ENCODE results near the gene CLDND1. TPM values are rescaled to one million over a fixed set of nuclear protein-coding genes. Genes with fewer than 3 reads are reported as not detected.

The CLDND1 gene
- total RNA-seq, 1 donor from 2014 or later, result 89.7 TPM

DNA sequence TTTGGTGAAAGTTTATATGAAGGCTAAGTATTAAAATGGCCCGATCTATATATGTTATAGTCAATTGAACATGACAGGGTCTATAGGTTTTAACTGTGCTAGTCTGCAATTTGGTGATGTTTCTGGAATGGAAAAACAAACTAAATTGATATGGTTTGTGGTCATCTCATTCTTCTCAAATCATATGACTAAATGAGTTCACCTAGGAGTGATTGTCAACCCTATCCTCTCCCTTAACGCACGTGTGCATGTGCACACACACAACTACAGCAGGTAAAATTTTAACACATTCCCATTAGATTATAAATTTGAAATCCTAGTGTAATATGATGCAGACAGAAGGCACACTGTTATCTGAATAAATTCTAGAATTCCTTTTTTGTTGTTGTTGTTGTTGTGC is 9.0 kb downstream of the CLDND1 start:
- DNase-seq (ENCODE audit: low spot score), result no peak
- Mint-ChIP-seq H3K27me3 (ENCODE audit: low read depth) (no peaks in the 10 kb centered on the region), H3K36me3 (ENCODE audit: low read depth) (peaks cover 16% of the 10 kb centered on the region), H3K4me3 (ENCODE audit: unreplicated experiment) (no peak overlapping the region), H3K27ac (ENCODE audit: unreplicated experiment) (no peak overlapping the region), H3K9me3 (ENCODE audit: low read depth) (no peaks in the 10 kb centered on the region), H3K4me1 (ENCODE audit: low read depth) (no peaks in the 10 kb centered on the region)
- TF ChIP-seq, protein P1, sequence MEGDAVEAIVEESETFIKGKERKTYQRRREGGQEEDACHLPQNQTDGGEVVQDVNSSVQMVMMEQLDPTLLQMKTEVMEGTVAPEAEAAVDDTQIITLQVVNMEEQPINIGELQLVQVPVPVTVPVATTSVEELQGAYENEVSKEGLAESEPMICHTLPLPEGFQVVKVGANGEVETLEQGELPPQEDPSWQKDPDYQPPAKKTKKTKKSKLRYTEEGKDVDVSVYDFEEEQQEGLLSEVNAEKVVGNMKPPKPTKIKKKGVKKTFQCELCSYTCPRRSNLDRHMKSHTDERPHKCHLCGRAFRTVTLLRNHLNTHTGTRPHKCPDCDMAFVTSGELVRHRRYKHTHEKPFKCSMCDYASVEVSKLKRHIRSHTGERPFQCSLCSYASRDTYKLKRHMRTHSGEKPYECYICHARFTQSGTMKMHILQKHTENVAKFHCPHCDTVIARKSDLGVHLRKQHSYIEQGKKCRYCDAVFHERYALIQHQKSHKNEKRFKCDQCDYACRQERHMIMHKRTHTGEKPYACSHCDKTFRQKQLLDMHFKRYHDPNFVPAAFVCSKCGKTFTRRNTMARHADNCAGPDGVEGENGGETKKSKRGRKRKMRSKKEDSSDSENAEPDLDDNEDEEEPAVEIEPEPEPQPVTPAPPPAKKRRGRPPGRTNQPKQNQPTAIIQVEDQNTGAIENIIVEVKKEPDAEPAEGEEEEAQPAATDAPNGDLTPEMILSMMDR (IDR thresholded peaks at IDR 0.05), result no peak

DNA sequence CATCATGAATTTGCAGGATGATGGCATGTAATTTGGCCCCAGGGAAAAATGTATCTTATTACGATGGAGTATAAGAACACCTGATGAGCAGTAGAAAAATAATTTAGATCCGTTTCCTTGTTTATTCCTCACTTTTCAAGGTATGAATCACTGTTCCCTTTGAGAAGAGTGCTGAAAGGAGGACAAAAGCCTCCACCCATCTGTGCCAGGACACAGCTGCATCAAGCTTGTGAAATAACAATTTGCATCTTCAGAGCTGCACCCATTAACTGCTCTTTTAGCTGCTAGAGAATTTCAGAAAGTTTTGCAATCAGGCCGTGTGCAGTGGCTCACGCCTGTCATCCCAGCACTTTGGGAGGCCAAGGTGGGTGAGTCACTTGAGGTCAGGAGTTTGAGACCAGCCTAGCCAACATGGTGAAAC is 9.6 kb downstream of the CLDND1 start:
- peaks cover 16% of the 10 kb centered on the region for H3K36me3 Mint-ChIP-seq (ENCODE audit: low read depth)
- no peak overlapping the region for H3K4me3 Mint-ChIP-seq (ENCODE audit: unreplicated experiment)
- H3K27ac Mint-ChIP-seq (ENCODE audit: unreplicated experiment), result no peak overlapping the region
- H3K27me3 Mint-ChIP-seq (ENCODE audit: low read depth), result no peaks in the 10 kb centered on the region
- TF ChIP-seq, protein P1 (IDR thresholded peaks at IDR 0.05), result no peak
- DNase-seq (ENCODE audit: low spot score), result no peak
- H3K4me1 Mint-ChIP-seq (ENCODE audit: low read depth), result no peaks in the 10 kb centered on the region
- no peaks in the 10 kb centered on the region for H3K9me3 Mint-ChIP-seq (ENCODE audit: low read depth)

DNA sequence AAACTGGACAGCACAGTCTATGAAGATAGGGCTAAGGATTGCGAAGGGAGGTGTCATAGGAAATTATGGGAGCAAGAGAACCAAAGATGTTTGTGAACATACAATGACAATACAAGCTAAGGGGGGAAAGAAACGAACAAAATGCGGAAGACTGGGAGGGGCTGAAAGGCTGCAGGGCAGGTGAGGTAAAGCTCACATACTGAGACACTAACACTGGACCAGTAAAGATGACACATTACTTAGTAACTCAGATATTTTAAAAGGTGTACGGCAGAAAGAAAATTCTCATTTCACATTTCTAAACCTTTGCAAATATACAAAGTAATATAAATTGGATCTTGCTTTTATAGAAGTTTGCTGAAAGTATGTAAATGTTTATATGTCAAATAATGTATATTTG is 10.1 kb downstream of the CLDND1 start:
- Mint-ChIP-seq H3K4me3 (ENCODE audit: unreplicated experiment) (no peak overlapping the region), H3K9me3 (ENCODE audit: low read depth) (no peaks in the 10 kb centered on the region), H3K27ac (ENCODE audit: unreplicated experiment) (no peak overlapping the region), H3K27me3 (ENCODE audit: low read depth) (no peaks in the 10 kb centered on the region), H3K4me1 (ENCODE audit: low read depth) (no peaks in the 10 kb centered on the region), H3K36me3 (ENCODE audit: low read depth) (peaks cover 16% of the 10 kb centered on the region)
- DNase-seq (ENCODE audit: low spot score), result no peak
- TF ChIP-seq, protein P1 (IDR thresholded peaks at IDR 0.05), result no peak

DNA sequence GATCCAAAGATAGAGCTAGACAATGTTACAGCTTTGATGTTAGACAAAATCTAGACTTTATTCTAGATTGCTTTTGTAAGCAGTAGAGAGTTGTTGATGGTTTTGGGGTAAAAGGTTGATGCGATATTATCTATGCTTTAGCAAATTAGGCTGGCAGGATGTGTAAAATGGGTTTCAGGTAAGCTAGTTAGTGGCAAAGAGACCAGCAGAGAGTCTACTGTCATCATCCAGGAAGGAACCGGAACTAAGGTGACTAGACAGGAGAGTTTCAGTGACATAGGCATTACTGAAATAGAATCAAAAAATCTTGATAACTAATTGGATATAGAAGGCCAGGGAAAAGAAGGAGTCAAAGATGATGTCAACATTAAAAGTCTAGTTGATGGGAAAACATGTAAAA is 14.1 kb downstream of the CLDND1 start:
- TF ChIP-seq, protein P1 (IDR thresholded peaks at IDR 0.05), result no peak
- no peak overlapping the region for H3K27ac Mint-ChIP-seq (ENCODE audit: unreplicated experiment)
- no peaks in the 10 kb centered on the region for H3K4me1 Mint-ChIP-seq (ENCODE audit: low read depth)
- no peaks in the 10 kb centered on the region for H3K27me3 Mint-ChIP-seq (ENCODE audit: low read depth)
- H3K9me3 Mint-ChIP-seq (ENCODE audit: low read depth), result peaks cover 2% of the 10 kb centered on the region
- DNase-seq (ENCODE audit: low spot score), result no peak
- H3K4me3 Mint-ChIP-seq (ENCODE audit: unreplicated experiment), result no peak overlapping the region
- peaks cover 9% of the 10 kb centered on the region for H3K36me3 Mint-ChIP-seq (ENCODE audit: low read depth)

DNA sequence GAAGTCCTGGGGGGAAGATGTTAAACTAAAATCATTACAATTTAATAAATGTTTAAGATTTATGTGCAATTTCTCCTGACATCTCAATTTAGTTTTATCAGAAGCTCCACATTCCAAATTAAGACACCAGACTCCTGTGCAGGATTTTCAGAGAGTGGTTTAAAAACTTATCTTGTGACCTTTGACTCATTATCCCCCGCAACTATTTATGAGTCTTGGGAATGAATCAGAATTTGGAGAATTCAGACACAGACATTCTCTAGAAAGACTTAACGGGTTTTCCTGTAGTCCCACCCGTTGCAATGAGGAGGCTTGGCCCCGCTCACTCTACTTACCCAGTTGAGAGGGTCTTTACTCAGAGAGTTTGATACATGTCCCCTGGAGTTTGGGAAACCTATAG is 18.2 kb downstream of the CLDND1 start:
- Mint-ChIP-seq H3K27me3 (ENCODE audit: low read depth) (peaks cover 9% of the 10 kb centered on the region), H3K4me1 (ENCODE audit: low read depth) (no peaks in the 10 kb centered on the region), H3K36me3 (ENCODE audit: low read depth) (peaks cover 6% of the 10 kb centered on the region), H3K9me3 (ENCODE audit: low read depth) (peaks cover 2% of the 10 kb centered on the region), H3K4me3 (ENCODE audit: unreplicated experiment) (no peak overlapping the region), H3K27ac (ENCODE audit: unreplicated experiment) (no peak overlapping the region)
- DNase-seq (ENCODE audit: low spot score), result no peak
- TF ChIP-seq, protein P1 (IDR thresholded peaks at IDR 0.05), result no peak
